ENCODE results near the gene ZAR1.
"Not testable (repeated sequence)": the region's sequence is repeated elsewhere in the genome, so short reads cannot be mapped to it uniquely, and the experiment has no call there.

Gene ZAR1, protein sequence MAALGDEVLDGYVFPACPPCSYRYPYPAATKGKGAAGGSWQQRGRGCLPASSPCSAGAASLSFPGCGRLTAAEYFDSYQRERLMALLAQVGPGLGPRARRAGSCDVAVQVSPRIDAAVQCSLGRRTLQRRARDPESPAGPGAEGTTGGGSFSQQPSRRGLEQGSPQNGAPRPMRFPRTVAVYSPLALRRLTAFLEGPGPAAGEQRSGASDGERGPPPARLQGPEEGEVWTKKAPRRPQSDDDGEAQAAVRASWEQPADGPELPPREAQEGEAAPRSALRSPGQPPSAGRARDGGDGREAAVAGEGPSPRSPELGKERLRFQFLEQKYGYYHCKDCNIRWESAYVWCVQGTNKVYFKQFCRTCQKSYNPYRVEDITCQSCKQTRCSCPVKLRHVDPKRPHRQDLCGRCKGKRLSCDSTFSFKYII

DNA sequence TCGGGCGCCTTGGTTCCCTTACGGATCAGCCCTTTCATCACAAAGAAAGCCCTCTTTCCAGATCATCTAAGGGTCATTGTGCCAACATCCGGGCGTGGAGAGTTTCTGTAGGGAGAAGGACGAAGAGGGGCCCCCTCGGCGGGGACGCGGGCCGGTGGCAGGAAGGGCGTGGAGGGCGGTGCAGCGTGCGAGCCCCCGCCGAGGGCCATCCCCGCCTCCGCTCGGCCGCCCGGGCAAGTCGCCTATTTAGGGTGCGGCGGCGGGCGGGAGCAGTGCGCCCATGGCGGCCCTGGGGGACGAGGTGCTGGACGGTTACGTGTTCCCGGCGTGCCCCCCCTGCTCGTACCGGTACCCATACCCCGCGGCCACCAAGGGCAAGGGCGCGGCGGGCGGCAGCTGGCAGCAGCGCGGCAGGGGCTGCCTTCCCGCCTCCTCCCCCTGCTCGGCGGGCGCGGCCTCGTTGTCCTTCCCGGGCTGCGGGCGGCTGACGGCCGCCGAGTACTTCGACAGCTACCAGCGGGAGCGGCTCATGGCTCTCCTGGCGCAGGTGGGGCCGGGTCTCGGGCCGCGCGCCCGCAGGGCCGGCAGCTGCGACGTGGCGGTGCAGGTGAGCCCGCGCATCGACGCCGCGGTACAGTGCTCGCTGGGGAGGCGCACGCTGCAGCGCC lies at the start of gene ZAR1:
Gene ZAR1 (plus strand): TSS at position 241 of the 668 bp plus-strand sequence. CDS start 40 bp downstream, at position 281.
- no peak for DNase-seq (ENCODE audit: low read depth in 1 of 2, low spot score in 1 of 2)

DNA sequence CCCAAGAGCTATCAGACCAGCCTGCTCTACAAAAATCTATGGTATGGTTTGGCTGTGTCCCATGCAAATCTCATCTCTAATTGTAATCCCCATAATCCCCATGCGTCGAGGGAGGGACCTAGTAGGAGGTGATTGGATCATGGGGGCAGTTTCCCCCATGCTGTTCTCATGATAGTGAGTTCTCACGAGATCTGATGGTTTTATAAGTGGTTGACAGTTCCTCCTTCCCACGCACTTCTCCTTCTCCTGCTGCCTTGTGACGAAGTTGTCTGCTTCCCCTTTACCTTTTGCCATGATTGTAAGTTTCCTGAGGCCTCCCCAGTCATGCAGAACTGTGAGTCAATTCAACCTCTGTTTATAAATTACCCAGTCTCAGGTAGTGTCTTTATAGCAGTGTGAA lies 49.1 kb upstream of the ZAR1 start:
- DNase-seq (ENCODE audit: low read depth in 1 of 2, low spot score in 1 of 2), result not testable (repeated sequence)

DNA sequence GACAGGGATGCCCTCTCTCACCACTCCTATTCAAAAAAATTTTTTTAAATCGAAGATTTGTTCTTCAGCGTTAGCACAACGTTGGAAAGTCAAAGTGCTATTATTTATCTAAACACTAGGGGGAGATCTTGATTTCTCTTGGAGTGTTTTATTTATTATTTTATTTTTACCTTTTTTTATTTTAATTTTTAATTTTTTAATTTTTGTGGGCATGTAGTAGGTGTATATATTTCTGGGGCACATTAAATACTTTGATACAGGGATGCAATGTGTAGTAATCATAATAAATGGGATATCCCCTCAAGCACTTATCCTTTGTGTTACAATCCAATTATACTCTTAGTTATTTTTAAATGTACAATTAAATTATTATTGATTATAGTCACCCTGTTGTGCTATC lies 44.3 kb upstream of the ZAR1 start:
- DNase-seq (ENCODE audit: low read depth in 1 of 2, low spot score in 1 of 2), result no peak

DNA sequence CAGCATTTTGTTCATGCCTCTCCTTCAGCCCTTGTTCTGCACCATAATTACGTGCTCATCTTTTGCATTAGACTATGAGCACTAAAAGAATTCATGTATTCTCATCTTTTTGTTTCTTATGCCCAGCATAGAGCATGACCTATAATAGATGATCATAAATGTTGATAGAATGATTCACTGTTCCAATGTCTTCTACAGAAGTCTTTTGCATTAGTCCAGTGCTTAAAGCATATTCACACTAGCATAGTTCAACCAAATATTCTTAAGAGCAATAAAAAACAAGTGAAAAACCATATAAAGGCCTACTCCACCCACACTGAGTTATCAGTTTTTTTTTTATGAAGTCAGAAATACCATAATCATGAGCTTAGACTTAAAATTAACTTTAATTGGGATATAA lies 43.4 kb upstream of the ZAR1 start:
- no peak for DNase-seq (ENCODE audit: low read depth in 1 of 2, low spot score in 1 of 2)

DNA sequence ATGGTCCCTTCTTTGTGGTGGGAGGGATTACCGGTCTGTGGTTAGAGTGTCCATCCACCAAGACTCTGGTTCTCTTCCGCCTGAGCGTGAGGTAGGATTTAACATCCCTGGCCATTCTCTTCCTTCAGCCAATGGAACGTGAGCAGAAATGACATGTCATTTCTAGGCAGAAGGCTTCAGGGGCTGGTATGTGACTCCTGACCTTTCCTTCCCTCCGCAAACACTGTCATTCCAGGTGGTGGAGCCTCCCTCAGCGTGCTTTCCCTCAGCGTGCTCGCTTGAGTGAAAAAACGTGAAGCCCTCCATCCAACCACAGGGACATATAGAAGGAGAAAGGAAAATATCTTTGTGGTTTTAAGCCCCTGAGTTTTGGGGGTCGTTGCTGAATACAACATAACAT lies 40.9 kb upstream of the ZAR1 start:
- DNase-seq (ENCODE audit: low read depth in 1 of 2, low spot score in 1 of 2), result no peak

DNA sequence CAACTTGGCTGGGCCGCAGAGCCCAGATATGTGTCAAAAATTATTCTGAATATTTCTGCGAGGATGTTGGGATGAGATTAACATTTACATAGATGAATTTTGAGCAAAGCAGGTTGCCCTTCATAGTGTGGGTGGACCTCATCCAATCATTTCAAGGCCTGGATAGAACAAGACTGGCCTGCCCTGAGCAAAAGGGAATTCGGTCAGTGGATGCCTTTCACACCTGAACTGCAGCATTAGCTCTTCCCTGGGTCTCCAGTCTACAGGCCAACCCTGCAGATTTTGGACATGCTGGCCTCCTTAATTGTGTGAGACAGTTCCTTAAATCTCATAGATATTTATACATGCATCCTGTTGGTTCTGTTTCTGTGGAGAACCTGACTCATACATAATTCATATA lies 39.3 kb upstream of the ZAR1 start:
- no peak for DNase-seq (ENCODE audit: low read depth in 1 of 2, low spot score in 1 of 2)

DNA sequence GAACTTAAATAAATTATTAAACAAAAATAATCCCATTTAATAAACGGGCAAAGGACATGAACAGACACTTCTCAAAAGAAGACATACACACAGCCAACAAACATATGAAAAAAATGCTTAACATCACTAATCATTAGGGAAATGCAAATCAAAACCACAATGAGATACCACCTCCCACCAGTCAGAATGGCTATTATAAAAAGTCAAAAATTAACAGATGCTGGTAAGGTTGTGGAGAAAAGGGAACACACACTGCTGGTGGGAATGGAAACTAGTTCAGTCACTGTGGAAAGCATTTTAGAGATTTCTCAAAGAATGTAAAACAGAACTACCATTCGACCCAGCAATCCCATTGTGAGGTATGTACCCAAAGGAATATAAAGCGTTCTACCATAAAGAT lies 38.4 kb upstream of the ZAR1 start:
- DNase-seq (ENCODE audit: low read depth in 1 of 2, low spot score in 1 of 2), result not testable (repeated sequence)

DNA sequence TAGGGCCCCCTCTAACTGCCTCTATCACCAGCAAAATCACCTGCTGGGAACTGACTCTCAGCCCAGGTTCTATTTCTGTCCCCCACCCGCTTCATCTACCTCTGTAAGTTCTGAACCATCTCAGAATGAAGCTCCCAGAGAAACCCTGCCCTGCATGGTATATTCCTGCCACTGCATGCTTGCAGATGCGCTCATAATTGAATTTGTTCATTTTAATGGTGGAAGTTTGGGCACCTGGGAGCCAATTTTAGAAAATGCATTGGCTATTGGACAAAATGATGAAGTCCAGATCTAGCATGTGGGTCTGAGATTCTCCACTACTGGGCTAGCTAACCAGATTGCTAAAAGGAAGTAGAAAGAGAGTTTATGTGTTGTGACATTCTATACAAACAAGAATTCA lies 35.5 kb upstream of the ZAR1 start:
- no peak for DNase-seq (ENCODE audit: low read depth in 1 of 2, low spot score in 1 of 2)

DNA sequence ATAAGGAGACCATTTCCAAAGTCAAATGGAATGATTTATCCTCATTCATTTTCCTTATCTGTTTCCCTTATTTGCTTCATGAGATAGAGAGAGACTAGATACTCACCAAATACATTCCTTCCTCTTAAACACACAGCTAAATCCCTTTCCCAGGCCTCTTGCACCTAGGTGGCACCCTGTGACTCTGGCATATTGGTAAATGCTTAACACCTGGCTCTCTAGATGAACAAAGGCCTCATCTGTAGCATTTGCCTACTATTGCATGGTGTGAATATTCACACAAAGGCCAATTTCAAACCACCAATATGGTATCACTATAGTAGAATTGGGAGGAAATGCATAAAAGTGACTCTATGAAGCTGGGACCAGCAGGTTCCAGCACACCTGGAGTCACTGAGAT lies 29.1 kb upstream of the ZAR1 start:
- DNase-seq (ENCODE audit: low read depth in 1 of 2, low spot score in 1 of 2), result no peak

DNA sequence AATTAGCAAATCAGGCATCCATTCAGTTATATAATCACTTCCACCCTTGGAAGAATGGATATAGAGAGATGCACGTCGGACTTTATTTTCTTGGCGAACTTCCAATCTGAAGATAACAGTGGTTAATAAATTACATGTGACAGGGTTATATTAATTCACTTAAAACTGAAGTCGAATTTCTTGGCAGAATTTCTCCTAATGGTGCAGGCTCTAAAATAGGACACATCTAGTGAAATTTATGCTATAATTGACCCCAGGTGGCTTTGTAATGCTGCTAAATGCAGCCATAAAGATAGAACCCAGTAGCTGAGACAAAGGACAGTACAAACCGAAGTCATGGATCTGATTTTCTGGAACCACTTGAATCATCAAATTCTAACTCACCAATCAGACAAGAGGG lies 27.7 kb upstream of the ZAR1 start:
- no peak for DNase-seq (ENCODE audit: low read depth in 1 of 2, low spot score in 1 of 2)

DNA sequence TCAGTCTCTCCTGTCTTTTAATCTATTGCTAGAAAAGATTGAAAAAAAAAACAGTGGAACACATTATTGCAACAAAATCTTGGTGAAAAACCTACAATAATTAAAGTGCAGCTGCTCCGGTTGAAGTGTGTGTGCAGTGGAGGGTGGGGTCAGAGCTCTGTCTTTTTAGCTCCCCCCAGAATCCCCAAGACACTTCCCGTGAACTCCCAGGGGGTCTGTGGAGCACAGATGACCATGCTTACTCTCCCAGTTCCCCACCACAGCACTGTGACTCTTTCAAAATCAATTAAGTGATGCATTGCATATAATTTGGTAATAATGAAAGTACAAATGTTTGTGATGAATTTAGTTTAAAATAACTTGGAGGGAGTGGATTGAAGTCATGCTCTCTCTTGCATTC lies 22.6 kb upstream of the ZAR1 start:
- no peak for DNase-seq (ENCODE audit: low read depth in 1 of 2, low spot score in 1 of 2)

DNA sequence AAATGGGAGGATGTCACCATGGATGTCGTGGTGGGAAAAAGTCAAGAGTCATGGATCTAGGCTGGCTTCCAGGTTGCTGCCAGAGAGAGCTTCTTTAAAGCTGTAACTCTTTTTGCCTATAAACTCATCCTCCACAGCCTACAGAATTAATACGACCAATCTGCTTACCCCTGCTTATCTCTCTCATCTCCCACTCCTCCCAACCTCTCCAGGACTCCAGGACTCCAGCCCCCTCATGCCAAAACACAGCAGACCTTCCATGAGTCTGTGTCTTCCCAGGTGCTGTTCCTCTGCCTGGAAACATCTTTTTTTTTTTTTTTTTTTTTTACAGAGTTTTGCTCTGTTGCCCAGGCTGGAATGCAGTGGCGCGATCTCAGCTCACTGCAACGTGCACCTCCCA lies 22.2 kb upstream of the ZAR1 start:
- no peak for DNase-seq (ENCODE audit: low read depth in 1 of 2, low spot score in 1 of 2)

DNA sequence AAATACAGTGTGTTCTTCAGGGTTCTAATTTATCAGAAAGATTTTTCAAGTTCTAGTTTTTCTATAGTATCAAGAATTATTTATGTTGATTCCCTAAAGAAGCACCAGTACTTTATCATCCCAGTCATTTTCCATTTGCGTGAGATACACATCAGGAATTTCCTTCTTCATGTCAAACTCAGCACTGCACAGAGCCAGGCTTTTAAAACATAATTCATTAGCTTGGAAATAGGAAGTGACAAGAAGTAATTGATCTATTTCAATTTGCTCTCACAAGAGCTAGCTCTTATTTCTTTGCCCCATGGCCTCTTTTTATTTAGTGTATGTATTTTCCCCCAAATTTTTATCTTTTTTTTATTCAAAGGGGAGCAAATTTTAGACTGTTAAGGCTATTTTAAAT lies 19.9 kb upstream of the ZAR1 start:
- no peak for DNase-seq (ENCODE audit: low read depth in 1 of 2, low spot score in 1 of 2)

DNA sequence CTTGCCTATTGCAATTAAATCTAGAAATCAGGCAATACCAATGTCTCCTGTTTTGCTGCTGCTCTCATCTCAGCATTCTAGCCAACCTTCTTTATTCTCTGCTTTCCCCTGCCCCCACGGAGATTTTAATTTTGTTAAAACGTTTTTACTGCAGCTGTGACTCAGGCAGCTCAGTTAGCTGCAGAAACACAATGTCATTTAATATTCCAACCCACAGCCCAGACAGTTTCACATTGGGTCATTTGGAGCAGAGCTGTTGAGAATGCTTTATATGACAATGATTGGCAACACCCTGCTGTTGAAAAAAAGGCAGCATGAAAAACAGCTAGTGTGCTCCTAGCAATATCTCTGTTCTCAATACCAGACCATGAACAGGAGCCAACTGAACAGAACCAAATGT lies 19.5 kb upstream of the ZAR1 start:
- no peak for DNase-seq (ENCODE audit: low read depth in 1 of 2, low spot score in 1 of 2)

DNA sequence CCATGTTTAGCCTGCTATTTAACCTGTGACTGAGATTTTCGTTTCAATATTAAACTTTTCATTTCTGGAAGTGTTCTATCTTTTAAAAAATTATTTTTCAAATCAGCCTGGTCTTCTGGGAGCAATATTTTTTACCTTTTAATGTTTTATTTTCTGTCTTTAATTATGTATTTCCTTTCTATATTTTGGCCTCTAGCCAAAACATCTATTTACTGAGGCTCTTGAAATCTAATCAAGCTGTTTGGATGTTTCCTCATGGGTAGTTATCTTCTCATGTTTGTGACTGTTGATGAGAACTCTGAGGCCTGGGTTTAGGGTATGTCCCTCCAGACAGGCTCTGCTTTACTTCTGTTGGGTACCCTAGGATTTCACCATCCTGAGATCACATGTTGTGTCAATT lies 17.3 kb upstream of the ZAR1 start:
- DNase-seq (ENCODE audit: low read depth in 1 of 2, low spot score in 1 of 2), result no peak

DNA sequence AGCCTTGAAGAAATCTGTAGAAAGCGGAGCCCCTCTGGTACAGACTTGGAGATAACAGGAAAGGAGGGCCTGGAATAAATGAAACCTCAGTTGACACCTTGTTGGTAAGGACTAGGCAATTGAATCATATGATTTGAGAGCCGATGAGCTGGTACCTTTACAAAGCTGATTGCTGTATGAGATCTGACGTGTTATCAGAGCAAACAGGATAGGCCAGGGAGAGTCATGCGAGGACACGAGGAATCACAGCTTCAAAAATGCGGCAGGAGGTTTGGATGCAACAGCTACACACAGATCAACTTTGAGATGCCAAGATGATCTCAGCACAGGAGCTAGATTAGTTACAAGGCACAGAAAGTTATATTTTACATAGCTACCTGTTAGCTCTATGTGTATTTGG lies 14.3 kb upstream of the ZAR1 start:
- DNase-seq (ENCODE audit: low read depth in 1 of 2, low spot score in 1 of 2), result no peak

DNA sequence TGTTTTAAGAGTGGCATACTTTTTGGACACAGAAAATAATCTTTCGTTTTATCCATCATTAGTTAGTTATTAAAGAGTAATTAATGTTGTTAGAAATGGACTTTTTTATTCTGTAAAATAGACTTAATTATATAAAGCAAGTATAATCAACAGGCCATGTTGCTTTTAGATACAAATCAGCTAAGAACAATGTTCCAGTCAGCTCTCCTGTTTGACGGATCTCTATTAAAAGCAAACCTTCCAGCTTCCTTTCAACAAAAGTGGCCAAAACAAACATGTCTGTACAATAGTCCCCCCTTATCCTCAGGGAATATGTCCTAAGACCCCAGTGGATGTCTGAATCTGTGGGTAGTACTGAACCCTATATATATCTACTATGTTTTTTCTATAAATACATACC lies 11.8 kb upstream of the ZAR1 start:
- no peak for DNase-seq (ENCODE audit: low read depth in 1 of 2, low spot score in 1 of 2)

DNA sequence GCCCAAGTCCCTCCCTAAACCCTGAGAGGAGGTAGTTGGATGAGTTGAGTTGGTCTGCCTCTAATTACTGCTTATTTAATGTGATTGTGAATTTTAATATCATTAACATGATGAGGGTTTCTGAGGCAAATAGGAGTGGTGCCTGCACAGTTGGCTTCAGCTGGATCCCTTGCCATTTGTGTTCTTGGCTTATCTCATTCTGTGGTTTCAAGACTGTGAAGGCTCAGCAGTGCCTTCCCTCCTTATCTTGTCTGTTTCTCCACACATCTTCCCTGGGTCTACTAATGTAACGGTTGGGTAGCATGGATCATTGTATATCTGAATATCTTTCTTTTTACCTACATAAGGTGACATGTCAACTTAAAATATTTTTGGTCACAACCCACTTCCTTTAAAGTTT lies 8.5 kb upstream of the ZAR1 start:
- no peak for DNase-seq (ENCODE audit: low read depth in 1 of 2, low spot score in 1 of 2)

DNA sequence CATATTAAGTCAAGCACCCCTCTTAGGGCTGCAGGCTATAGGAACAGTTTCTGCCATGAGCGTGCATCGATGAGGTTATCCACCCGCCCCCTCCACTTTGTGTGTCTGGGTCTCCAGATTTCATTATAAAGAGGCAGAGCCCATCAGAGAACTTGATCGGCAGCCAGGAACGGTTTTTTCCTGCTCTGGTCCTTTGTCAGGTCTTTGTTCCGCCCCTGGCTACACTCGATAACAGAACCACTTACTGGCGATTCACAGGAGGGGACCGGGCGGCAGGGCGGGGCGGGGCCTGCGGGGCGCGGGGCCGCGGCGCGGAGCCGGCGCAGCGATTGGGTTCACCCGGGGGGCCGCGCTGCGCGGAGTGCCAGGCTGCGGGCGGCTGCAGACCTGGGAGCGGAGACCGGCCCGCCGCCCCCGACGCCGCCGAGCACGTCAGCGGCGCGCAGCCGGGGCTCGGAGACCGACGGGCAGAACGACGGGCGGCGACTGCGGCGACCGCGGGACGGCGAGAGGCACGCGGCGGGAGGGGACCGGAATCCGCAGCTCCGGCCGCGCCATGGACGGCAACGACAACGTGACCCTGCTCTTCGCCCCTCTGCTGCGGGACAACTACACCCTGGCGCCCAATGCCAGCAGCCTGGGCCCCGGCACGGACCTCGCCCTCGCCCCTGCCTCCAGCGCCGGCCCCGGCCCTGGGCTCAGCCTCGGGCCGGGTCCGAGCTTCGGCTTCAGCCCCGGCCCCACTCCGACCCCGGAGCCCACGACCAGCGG lies 6.9 kb upstream of the ZAR1 start, which contains the start of gene SLC10A4:
Gene SLC10A4 (plus strand): TSS at position 338 of the 771 bp plus-strand sequence. CDS start 219 bp downstream, at position 557.
- DNase-seq (ENCODE audit: low read depth in 1 of 2, low spot score in 1 of 2), result no peak

DNA sequence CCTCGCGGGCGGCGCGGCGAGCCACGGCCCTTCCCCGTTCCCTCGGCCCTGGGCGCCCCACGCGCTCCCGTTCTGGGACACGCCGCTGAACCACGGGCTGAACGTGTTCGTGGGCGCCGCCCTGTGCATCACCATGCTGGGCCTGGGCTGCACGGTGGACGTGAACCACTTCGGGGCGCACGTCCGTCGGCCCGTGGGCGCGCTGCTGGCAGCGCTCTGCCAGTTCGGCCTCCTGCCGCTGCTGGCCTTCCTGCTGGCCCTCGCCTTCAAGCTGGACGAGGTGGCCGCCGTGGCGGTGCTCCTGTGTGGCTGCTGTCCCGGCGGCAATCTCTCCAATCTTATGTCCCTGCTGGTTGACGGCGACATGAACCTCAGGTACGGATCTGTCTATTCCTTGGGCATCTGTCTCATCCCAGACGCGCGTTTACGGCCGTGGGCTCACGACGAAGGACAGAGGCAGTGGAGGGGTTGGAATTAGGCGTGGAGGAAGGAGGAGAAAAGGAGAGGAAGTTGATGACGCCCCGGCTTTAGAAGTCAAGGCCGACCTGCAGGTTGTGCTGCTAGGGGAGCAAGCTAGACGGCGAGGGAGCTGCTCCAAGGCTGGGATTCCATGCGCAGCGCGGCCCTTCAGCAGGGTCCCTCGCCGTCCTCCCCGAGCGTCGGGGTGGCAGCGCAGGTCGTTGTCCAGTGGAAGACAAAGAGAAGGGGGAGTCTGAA lies 6.1 kb upstream of the ZAR1 start:
- DNase-seq (ENCODE audit: low read depth in 1 of 2, low spot score in 1 of 2), result no peak

DNA sequence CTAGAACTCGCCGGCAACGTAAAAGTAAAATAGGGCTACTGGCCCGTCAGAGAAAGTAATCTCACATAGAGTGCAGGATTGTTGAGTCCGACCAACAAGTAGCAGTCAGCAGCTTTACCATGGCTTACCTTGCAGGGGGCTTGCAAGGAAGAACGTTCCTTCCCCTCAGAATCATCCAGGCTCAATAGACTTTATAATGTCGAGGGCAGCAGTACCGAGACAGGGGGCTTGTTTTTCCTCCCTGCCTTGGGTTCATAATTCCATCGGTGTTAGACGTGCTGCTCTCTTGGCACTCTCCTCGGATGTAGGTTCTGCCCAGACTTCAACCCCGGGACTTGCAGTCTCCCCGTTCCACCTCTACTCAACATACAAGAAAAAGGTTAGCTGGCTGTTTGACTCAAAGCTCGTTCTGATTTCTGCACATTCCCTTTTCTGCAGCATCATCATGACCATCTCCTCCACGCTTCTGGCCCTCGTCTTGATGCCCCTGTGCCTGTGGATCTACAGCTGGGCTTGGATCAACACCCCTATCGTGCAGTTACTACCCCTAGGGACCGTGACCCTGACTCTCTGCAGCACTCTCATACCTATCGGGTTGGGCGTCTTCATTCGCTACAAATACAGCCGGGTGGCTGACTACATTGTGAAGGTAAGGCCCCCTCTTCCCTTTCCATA lies 5.4 kb upstream of the ZAR1 start:
- no peak for DNase-seq (ENCODE audit: low read depth in 1 of 2, low spot score in 1 of 2)
